HG02884 (cell line): ENCODE measurements around the gene FUOM.
"Not testable (repeated sequence)": the region's sequence is repeated elsewhere in the genome, so short reads cannot be mapped to it uniquely, and the experiment has no call there.

Experiments used
- ATAC-seq: cut with Tn5 transposase; IDR thresholded peaks from one replicate; pipeline ENCODE4 v1.9.1; 2021; ENCODE audit warnings: mild to moderate bottlenecking, moderate library complexity; ENCODE audit not compliant: unreplicated experiment

Gene FUOM

DNA sequence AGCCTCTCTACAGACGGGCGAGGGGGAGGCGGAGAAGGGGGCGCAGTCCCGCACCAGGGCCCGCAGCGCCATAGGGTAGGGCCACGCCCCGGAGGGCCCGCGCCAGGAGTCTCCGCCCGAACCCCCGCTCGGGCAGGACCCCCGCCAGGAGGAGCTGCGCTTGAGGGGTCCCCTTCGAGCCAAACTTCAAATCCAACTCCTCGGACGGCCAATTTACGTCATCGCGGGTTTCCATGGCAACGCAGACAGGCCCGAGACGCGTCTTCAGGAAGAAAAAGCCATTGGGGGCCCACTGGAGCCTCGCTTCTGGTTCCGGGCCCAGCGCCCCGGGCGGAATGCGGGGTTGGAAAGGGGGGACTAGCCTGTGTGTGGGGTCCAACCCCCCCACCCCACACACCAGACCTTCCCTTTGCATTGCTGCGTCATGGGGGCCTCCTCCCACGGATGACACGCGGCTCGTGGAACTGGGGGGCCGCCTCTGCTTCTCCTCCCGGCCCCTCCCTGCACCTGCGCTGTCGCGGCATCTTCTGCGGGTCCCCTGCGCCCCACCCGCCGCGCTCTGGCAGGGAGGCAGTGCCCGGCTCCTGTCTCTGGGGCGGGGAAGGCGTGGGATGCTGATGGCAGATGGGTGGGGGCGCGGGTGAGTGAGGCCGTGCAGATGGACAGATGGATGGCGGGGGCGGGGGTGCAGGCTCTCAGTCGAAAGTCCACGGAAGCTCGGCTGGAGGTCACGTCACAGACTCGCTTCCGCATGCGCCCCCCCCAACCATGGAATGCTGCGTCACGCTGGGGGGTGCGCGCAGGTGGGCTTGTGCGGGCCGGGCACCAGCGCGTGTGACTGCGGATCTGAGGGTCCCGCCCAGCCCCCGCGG lies 22.3 kb downstream of the FUOM start:
- no peak for ATAC-seq

DNA sequence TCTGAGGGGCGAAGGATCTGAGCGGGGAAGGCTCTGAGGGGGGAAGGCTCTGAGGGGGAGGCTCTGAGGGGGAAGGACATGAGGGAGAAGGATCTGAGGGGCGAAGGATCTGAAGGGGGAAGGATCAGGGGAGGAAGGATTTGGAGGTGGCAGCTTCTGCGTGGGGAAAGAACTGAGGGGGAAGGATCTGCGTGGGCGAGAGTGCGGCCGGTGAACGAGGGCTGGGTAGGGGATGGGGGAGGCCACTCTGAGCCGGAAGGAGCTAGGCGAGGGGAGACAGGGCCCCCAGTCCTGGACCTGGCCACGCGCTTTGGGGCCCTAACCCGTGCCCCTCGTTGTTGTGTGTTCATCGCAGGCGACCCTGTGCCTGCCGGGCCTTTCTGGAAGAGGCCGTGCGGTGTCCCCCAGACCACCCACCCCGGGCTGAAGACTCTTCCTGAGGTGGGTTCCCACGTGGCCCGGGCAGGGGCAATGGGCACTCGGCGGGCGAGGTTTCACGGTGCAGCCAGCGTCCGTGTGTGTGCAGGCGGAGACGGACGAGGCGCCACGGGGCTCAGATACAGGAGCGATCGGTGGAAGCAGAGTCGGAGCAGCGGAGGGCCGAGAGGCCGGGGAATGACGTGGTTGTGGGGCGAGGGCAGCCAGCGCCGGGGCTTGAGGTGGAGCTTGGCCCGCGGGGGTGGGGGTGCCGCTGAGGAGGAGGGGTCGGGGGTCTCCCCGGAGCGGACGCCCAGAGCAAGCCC lies 23.1 kb downstream of the FUOM start:
- ATAC-seq, result no peak

DNA sequence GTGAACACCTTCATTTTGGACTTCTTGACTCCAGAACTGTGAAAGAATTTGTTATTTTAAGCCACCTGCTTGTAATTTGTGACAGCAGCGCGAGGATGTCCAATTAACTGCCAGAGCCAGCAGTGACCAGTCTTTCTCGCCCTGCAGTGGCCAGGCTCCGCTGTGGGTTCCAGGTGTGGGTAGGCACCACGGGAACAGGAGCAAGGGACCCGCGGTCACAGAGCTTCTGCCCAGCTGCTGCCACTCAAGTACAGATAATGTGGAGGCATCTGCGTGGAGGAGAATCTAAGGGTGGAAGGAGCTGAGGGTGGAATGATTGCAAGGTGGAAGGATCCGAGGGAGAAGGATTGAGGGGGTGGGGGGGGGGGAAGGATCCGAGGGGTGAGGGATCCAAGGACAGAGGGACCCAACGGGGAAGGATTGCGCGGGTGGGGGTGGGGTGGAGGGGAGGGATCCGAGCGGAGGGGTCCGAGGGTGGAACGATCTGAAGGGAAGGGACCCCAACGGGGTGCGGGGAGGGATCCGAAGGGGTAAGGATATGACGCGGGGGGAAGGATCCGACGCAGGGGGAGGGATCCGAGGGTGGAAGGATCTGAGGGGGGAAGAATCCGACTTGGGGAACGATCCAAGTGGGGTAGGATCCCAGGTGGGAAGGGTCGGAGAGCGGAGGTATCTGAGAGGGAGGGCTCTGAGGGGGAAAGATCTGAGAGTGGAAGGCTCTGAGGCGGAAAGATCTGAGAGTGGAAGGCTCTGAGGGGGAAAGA lies 24.7 kb downstream of the FUOM start:
- ATAC-seq, result no peak

DNA sequence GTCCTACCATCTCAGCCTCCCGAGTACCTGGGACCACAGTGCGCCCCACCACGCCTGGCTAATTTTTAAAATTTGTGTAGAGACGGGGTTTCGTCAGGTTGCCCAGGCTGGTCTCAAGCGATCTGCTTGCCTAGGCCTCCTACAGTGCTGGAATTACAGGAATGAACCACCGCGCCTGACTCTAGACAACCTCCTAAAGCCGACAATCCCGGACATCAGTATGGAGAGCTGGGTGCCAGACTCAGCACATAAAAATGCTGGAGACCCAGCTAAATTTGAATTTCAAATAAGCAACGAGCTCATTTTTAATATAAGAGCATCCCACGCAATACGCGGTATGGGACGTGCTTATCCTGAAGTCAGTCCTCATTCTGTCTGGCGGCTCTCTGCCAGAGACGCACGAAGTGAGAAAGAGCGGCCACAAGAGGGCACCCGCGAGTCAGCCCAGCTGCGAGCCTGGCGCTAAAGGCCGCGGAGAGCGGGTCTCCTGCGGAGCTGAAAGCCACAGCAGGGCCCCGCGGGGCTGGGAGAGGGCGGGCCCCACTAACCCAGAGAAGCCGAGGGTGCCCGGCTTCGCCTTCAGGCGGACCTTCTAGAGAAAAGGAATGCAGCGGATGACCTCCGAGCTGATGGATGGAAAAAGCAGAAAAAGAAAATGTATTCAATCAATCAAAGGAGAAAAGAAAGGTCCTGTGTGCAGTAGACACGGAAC lies 28.2 kb downstream of the FUOM start:
- ATAC-seq, result peak; percentile 90

- ATAC-seq, result no peak
Observed at GRCh38 chr10:133328358-133329343, 29.2 kb downstream of the FUOM start.

DNA sequence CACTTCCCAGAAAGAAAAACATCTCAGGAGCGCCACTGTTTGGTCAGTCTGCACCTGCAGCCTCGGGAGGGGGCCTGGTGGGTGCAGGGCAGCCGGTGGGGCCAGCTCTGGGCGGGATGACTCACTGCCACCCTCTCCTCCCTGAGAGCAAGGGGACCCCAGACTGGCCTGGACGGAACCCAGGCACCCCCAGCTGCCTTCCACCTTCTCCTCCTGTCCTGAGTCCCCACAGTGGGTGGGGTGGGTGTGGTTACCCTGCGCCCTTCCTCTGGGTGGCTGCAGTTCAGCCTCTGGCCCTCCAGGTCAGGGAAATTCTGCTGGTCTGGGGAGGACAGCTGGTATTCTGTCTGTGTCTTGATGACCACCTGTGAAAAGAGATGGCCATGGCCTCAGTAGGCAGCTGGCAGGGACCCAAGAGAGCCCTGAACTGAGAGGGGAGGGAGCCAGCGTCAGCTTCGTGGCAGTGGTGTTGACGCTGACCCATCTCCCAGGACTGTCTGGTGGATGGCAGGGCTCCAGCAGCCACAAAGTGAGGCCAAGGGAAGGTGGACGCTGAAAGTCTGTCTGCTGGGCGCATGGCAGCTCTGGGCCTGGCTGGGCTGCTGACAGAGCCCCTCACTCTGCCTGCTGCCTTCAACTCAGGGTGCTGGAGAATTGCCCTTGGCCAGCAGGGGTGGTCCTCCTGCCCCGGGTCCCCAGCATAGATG lies 30.0 kb downstream of the FUOM start:
- no peak for ATAC-seq

GRCh38 chr10:133326745-133327650 lies 30.8 kb downstream of the FUOM start:
- ATAC-seq, result no peak

DNA sequence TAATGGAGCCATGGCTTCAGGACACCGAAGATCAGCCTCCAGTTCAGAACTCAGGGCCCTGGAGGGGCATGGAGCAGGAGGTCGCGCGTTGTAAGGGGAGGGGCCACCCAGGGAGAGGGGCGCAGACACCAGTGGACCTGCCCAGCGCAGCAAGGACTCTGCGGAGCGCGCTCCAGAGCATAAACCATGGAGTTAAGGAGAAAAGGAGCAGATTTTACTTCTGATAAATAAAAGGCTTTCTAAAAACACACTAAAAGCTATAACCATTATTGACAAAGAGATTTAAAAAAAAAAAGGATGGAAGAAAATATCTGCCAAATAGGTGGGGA lies 31.6 kb downstream of the FUOM start:
- no peak for ATAC-seq

- ATAC-seq, result no peak
Observed at GRCh38 chr10:133325440-133326222, 32.2 kb downstream of the FUOM start.

DNA sequence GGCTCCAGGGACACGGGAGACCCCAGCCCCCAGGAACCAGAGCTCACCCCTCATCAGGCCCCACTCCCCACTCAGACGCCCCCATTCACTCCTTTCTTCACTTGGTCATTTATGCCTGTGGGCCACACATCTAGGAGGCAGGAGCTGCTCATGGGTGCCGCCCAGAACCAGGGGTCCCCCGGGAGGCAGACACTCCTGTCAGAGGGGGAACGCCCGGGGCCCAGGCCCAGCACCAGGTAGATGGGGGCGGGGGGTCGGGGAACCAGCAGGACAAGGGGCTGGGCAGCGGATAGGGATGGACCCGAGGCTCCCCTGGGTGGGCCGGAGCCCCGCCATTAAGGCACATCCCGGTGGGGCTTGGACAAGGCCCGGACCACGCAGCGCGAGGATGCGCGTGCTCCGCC lies 33.0 kb downstream of the FUOM start:
- ATAC-seq, result no peak

- ATAC-seq, result no peak
Observed at GRCh38 chr10:133324198-133324792, 33.5 kb downstream of the FUOM start.

- ATAC-seq, result not testable (repeated sequence)
Observed at GRCh38 chr10:133322064-133322709, 35.6 kb downstream of the FUOM start.

GRCh38 chr10:133320852-133321422 lies 36.9 kb downstream of the FUOM start:
- not testable (repeated sequence) for ATAC-seq

GRCh38 chr10:133318494-133319127 lies 39.2 kb downstream of the FUOM start:
- peak; percentile 73 for ATAC-seq

GRCh38 chr10:133316732-133317131 lies 41.1 kb downstream of the FUOM start:
- no peak for ATAC-seq

- ATAC-seq, result no peak
Observed at GRCh38 chr10:133316266-133316665, 41.6 kb downstream of the FUOM start.
